ENCODE measurements around the gene SUPT3H. TPM values are rescaled to one million over a fixed set of nuclear protein-coding genes. Genes with fewer than 3 reads are reported as not detected.
"Not testable (repeated sequence)": the region's sequence is repeated elsewhere in the genome, so short reads cannot be mapped to it uniquely, and the experiment has no call there.

The SUPT3H gene
- total RNA-seq, 1 donor from 2014 or later: 5.0 TPM

GRCh38 chr6:45072016-45072415 lies 305.7 kb downstream of the SUPT3H start:
- DNase-seq (ENCODE audit: low spot score): no peak

- DNase-seq (ENCODE audit: low spot score): no peak
Observed at GRCh38 chr6:45069091-45069490, 308.6 kb downstream of the SUPT3H start.

GRCh38 chr6:45067446-45067845 lies 310.3 kb downstream of the SUPT3H start:
- DNase-seq (ENCODE audit: low spot score): not testable (repeated sequence)

- DNase-seq (ENCODE audit: low spot score): not testable (repeated sequence)
Observed at GRCh38 chr6:45062659-45063058, 315.1 kb downstream of the SUPT3H start.

- no peak for DNase-seq (ENCODE audit: low spot score)
Observed at GRCh38 chr6:45057711-45058110, 320.0 kb downstream of the SUPT3H start.

GRCh38 chr6:45054610-45055009 lies 323.1 kb downstream of the SUPT3H start:
- no peak for DNase-seq (ENCODE audit: low spot score)

- DNase-seq (ENCODE audit: low spot score): no peak
Observed at GRCh38 chr6:45052325-45052724, 325.4 kb downstream of the SUPT3H start.

- no peak for DNase-seq (ENCODE audit: low spot score)
Observed at GRCh38 chr6:45049188-45049843, 328.4 kb downstream of the SUPT3H start.

GRCh38 chr6:45047573-45047972 lies 330.2 kb downstream of the SUPT3H start:
- no peak for DNase-seq (ENCODE audit: low spot score)

GRCh38 chr6:45045253-45045601 lies 332.5 kb downstream of the SUPT3H start:
- no peak for DNase-seq (ENCODE audit: low spot score)

GRCh38 chr6:45044510-45045252 lies 333.1 kb downstream of the SUPT3H start:
- no peak for DNase-seq (ENCODE audit: low spot score)

- DNase-seq (ENCODE audit: low spot score): no peak
Observed at GRCh38 chr6:45044086-45044485, 333.6 kb downstream of the SUPT3H start.

GRCh38 chr6:45042673-45043072 lies 335.1 kb downstream of the SUPT3H start:
- not testable (repeated sequence) for DNase-seq (ENCODE audit: low spot score)

- DNase-seq (ENCODE audit: low spot score): no peak
Observed at GRCh38 chr6:45038226-45038625, 339.5 kb downstream of the SUPT3H start.

GRCh38 chr6:45036103-45036502 lies 341.6 kb downstream of the SUPT3H start:
- DNase-seq (ENCODE audit: low spot score): no peak

GRCh38 chr6:45032426-45032825 lies 345.3 kb downstream of the SUPT3H start:
- DNase-seq (ENCODE audit: low spot score): no peak

- no peak for DNase-seq (ENCODE audit: low spot score)
Observed at GRCh38 chr6:45031601-45032000, 346.1 kb downstream of the SUPT3H start.

- DNase-seq (ENCODE audit: low spot score): no peak
Observed at GRCh38 chr6:45027126-45027525, 350.6 kb downstream of the SUPT3H start.

GRCh38 chr6:45026003-45026516 lies 351.7 kb downstream of the SUPT3H start:
- DNase-seq (ENCODE audit: low spot score): no peak

- DNase-seq (ENCODE audit: low spot score): no peak
Observed at GRCh38 chr6:45024610-45025009, 353.1 kb downstream of the SUPT3H start.

- DNase-seq (ENCODE audit: low spot score): no peak
Observed at GRCh38 chr6:45021676-45022075, 356.1 kb downstream of the SUPT3H start.

GRCh38 chr6:45012687-45013086 lies 365.0 kb downstream of the SUPT3H start:
- no peak for DNase-seq (ENCODE audit: low spot score)

- DNase-seq (ENCODE audit: low spot score): no peak
Observed at GRCh38 chr6:45009576-45009975, 368.2 kb downstream of the SUPT3H start.
